ENCODE data around the gene GOLGA6B.
"Not testable (repeated sequence)": the region's sequence is repeated elsewhere in the genome, so short reads cannot be mapped to it uniquely, and the experiment has no call there.

- not testable (repeated sequence) for TF ChIP-seq CTCF (IDR thresholded peaks at IDR 0.05 in 2 of 3, conservative IDR thresholded peaks at IDR 0.05 in 1 of 3; ENCODE audit: borderline replicate concordance in 1 of 3, insufficient read depth in 1 of 3, low read depth in 2 of 3, low read length in 2 of 3); EZH2 (IDR thresholded peaks at IDR 0.05)
Measured at GRCh38 chr15:72639759-72640483, 14.6 kb upstream of the GOLGA6B start.
